GM21576 (cell line): Measurements from ENCODE around the gene DHX8.
"Not testable (repeated sequence)": the region's sequence is repeated elsewhere in the genome, so short reads cannot be mapped to it uniquely, and the experiment has no call there.

Experiments used
- ATAC-seq: cut with Tn5 transposase; IDR thresholded peaks from one replicate; pipeline ENCODE4 v1.9.1; 2021; ENCODE audit warnings: mild to moderate bottlenecking, moderate library complexity; ENCODE audit not compliant: unreplicated experiment

Gene DHX8

GRCh38 chr17:43461185-43461584 is 22.6 kb upstream of the DHX8 start:
- ATAC-seq, result no peak

- ATAC-seq, result not testable (repeated sequence)
These were observed 21.2 kb upstream of the DHX8 start for GRCh38 chr17:43462569-43462968.

GRCh38 chr17:43463241-43463640 is 20.5 kb upstream of the DHX8 start:
- ATAC-seq, result no peak

GRCh38 chr17:43464046-43464445 is 19.7 kb upstream of the DHX8 start:
- ATAC-seq, result no peak

- ATAC-seq, result no peak
These were observed 18.7 kb upstream of the DHX8 start for GRCh38 chr17:43465049-43465448.

- ATAC-seq, result no peak
These were observed 15.7 kb upstream of the DHX8 start for GRCh38 chr17:43467981-43468581.

- ATAC-seq, result no peak
These were observed 15.1 kb upstream of the DHX8 start for GRCh38 chr17:43468691-43469139.

- ATAC-seq, result no peak
These were observed 14.6 kb upstream of the DHX8 start for GRCh38 chr17:43469145-43469544.

- ATAC-seq, result no peak
These were observed 12.1 kb upstream of the DHX8 start for GRCh38 chr17:43471585-43472160.

GRCh38 chr17:43475494-43476089 is 8.2 kb upstream of the DHX8 start:
- ATAC-seq, result no peak

- not testable (repeated sequence) for ATAC-seq
These were observed 7.5 kb upstream of the DHX8 start for GRCh38 chr17:43476306-43476705.

GRCh38 chr17:43477832-43478634 is 5.7 kb upstream of the DHX8 start:
- no peak for ATAC-seq

- ATAC-seq, result no peak
These were observed 3.8 kb upstream of the DHX8 start for GRCh38 chr17:43479948-43480347.

- no peak for ATAC-seq
These were observed 1.4 kb upstream of the DHX8 start for GRCh38 chr17:43482103-43483012.

GRCh38 chr17:43490621-43491020 is 6.8 kb downstream of the DHX8 start:
- ATAC-seq, result no peak

- ATAC-seq, result not testable (repeated sequence)
These were observed 25.7 kb downstream of the DHX8 start for GRCh38 chr17:43509440-43509839.

GRCh38 chr17:43511199-43511598 is 27.4 kb downstream of the DHX8 start:
- not testable (repeated sequence) for ATAC-seq

GRCh38 chr17:43515656-43516055 is 31.9 kb downstream of the DHX8 start:
- no peak for ATAC-seq

- no peak for ATAC-seq
These were observed 33.4 kb downstream of the DHX8 start for GRCh38 chr17:43517161-43517560.

GRCh38 chr17:43517615-43518386 is 34.0 kb downstream of the DHX8 start:
- no peak for ATAC-seq
